HG03159 (cell line): ENCODE measurements around the gene ICAM4.
A peak's percentile ranks its signal among the peaks of the same experiment; 100 is the strongest.
"Not testable (repeated sequence)": the region's sequence is repeated elsewhere in the genome, so short reads cannot be mapped to it uniquely, and the experiment has no call there.

Experiments used
- ATAC-seq: cut with Tn5 transposase; IDR thresholded peaks from one replicate; pipeline ENCODE4 v1.9.1; 2021; ENCODE audit warnings: mild to moderate bottlenecking, moderate library complexity; ENCODE audit not compliant: unreplicated experiment

ICAM4 gene

GRCh38 chr19:10268071-10268470, 18.7 kb upstream of the ICAM4 start:
- no peak for ATAC-seq

DNA sequence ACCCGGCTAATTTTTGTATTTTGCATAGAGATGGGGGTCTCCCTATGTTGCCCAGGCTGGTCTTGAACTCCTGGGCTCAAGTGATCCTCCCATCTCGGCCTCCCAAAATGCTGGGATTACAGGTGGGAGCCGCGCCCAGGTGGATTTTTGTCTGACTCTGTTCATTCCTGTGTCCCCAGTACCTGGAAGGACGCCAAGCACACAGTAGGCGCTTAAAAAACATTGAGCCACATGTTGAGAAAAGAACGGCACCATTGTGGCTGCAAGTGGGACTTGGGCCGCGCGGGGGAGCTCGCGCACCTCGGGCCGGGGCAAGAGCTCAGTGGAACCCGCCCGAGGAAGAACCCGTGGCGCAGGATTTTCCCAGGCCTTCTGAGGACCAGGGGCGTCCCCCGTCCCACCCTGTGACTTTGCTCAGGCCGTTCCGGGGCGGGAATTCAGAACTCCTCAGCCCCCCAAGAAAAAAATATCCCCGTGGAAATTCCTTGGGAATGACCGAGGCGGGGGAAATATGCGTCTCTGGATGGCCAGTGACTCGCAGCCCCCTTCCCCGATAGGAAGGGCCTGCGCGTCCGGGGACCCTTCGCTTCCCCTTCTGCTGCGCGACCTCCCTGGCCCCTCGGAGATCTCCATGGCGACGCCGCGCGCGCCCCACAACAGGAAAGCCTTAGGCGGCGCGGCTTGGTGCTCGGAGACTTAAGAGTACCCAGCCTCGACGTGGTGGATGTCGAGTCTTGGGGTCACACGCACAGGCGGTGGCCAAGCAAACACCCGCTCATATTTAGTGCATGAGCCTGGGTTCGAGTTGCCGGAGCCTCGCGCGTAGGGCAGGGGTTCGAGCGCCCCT, 17.2 kb upstream of the ICAM4 start:
- peak; percentile 44 for ATAC-seq

DNA sequence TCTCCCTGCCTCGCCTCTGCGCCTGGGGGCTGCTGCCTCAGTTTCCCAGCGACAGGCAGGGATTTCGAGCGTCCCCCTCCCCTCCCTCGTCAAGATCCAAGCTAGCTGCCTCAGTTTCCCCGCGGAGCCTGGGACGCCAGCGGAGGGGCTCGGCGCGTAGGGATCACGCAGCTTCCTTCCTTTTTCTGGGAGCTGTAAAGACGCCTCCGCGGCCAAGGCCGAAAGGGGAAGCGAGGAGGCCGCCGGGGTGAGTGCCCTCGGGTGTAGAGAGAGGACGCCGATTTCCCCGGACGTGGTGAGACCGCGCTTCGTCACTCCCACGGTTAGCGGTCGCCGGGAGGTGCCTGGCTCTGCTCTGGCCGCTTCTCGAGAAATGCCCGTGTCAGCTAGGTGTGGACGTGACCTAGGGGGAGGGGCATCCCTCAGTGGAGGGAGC, 16.6 kb upstream of the ICAM4 start:
- peak; percentile 31 for ATAC-seq

GRCh38 chr19:10270616-10271394, 15.9 kb upstream of the ICAM4 start, which contains the start of gene ICAM1:
TSS of gene ICAM1 (plus strand) at chr19:10271120. CDS start at chr19:10271160, 40 bp downstream.
- ATAC-seq, result peak; percentile 52

DNA sequence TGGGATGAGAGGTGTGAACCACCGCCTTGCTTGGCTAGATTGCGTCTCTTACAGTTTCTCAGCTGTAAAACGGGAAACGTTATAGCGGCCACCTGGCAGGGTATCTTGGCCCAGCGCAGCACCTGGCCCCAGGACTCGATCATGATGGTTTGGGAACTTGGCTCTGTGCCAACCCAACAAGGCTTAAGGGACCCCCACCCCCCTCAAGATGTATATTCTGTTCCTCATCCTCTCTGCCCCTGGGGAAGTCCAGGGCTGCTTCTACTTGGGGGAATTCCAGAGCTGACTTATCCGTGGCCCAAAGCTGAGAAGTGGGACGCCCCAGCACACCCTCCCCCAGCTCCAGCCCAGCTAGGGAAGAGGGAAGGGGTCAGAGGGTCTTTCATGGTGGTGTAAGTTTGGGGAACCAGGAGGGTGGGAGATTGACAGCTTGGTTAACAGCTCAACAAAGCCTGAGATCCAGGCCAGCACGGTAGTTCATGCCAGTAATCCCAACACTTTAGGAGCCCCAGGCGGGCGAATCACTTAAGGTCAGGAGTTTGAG, 15.1 kb upstream of the ICAM4 start:
- peak; percentile 7 for ATAC-seq

DNA sequence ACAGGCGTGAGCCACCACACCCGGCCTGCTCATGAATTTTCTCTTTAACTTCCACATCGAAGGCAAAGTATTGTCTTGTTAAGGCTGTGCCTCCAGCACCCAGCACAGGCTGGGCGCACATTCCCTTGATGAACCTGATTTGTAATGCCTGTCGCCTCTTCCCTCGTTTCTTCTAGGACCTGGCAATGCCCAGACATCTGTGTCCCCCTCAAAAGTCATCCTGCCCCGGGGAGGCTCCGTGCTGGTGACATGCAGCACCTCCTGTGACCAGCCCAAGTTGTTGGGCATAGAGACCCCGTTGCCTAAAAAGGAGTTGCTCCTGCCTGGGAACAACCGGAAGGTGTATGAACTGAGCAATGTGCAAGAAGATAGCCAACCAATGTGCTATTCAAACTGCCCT, 12.2 kb upstream of the ICAM4 start:
- ATAC-seq, result no peak

GRCh38 chr19:10277795-10278589, 8.8 kb upstream of the ICAM4 start:
- ATAC-seq, result no peak

GRCh38 chr19:10278935-10279334, 7.8 kb upstream of the ICAM4 start:
- ATAC-seq, result no peak

- no peak for ATAC-seq
Observed at GRCh38 chr19:10279737-10280442, 6.9 kb upstream of the ICAM4 start.

GRCh38 chr19:10282043-10282442, 4.7 kb upstream of the ICAM4 start:
- not testable (repeated sequence) for ATAC-seq

GRCh38 chr19:10283301-10284064, 3.3 kb upstream of the ICAM4 start:
- no peak for ATAC-seq

DNA sequence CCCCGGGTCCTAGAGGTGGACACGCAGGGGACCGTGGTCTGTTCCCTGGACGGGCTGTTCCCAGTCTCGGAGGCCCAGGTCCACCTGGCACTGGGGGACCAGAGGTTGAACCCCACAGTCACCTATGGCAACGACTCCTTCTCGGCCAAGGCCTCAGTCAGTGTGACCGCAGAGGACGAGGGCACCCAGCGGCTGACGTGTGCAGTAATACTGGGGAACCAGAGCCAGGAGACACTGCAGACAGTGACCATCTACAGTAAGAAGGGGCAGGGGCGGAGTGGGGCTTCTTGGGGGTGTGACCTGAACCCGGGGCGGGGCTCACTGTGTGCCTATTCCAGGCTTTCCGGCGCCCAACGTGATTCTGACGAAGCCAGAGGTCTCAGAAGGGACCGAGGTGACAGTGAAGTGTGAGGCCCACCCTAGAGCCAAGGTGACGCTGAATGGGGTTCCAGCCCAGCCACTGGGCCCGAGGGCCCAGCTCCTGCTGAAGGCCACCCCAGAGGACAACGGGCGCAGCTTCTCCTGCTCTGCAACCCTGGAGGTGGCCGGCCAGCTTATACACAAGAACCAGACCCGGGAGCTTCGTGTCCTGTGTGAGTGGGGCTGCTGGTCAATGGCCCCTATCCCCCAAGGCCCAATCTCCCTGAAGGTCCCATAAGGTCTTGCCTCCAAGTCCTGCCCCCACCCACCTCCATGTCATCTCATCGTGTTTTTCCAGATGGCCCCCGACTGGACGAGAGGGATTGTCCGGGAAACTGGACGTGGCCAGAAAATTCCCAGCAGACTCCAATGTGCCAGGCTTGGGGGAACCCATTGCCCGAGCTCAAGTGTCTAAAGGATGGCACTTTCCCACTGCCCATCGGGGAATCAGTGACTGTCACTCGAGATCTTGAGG, 2.4 kb upstream of the ICAM4 start:
- no peak for ATAC-seq

- no peak for ATAC-seq
Observed at GRCh38 chr19:10284960-10285278, 1.8 kb upstream of the ICAM4 start.

DNA sequence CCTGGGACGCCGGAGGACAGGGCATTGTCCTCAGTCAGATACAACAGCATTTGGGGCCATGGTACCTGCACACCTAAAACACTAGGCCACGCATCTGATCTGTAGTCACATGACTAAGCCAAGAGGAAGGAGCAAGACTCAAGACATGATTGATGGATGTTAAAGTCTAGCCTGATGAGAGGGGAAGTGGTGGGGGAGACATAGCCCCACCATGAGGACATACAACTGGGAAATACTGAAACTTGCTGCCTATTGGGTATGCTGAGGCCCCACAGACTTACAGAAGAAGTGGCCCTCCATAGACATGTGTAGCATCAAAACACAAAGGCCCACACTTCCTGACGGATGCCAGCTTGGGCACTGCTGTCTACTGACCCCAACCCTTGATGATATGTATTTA, 1.4 kb upstream of the ICAM4 start:
- no peak for ATAC-seq

- ATAC-seq, result no peak
Observed at GRCh38 chr19:10288662-10289166, 2.0 kb downstream of the ICAM4 start.

DNA sequence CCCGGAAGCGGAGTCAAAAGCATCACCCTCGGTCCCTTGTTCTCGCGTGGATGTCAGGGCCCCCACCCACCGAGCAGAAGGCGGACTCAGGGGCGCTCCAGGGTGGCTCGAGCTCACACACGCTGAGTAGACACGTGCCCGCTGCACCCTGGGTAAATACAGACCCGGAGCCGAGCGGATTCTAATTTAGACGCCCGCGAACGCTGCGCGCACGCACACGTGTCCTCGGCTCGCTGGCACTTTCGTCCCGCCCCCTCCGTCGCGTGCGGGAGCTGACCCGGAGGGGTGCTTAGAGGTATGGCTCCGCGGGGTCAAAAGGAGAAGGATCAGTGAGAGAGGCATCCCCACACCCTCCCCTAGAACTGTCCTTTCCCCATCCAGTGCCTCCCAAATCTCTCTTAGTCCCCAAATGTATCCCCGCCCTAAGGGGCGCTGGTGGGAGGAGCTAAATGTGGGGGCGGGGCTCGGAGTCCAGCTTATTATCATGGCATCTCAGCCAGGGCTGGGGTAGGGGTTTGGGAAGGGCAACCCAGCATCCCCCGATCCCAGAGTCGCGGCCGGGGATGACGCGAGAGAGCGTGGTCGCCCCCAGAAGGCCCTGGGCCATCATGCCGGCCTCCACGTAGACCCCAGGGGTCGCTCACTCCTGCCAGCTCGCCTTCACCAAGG, 2.5 kb downstream of the ICAM4 start:
- no peak for ATAC-seq

- ATAC-seq, result no peak
Observed at GRCh38 chr19:10289836-10290356, 3.1 kb downstream of the ICAM4 start, which contains the start of gene ICAM5. TSS of gene ICAM5 (plus strand) at chr19:10289952. CDS start at chr19:10290044, 92 bp downstream.
